Heart left ventricle (tissue), 16 donors: ENCODE measurements around the gene ACBD3. TPM values are rescaled to one million over a fixed set of nuclear protein-coding genes. Genes with fewer than 3 reads are reported as not detected.

Source experiments
- ATAC-seq, 4 donors: fragments of 200-7000 bp; cut with Tn5 transposase; one replicate each; pipeline ENCODE4 v1.9.1; 2020 to 2022; ENCODE audit warnings: moderate library complexity in 4 of 4, mild to moderate bottlenecking in 3 of 4, moderate number of reproducible peaks in 1 of 4
- DNase-seq, 5 donors: peaks; one replicate each; pipeline ENCODE4 v3.0.0-alpha.2; 2020
- H3K27ac ChIP-seq, 12 donors: fragments of 200-600 bp; sonication (generic) in 4 of 12; one replicate each; pipeline versions ENCODE4 v1.5.0 to v1.8.0; 2016 to 2022; ENCODE audit warnings: mild to moderate bottlenecking in 2 of 12
- H3K27me3 ChIP-seq, 9 donors: fragments of 200-600 bp; sonication (generic) in 2 of 9; one replicate each; pipeline versions ENCODE4 v1.5.1 to v1.8.0; 2016 to 2022; ENCODE audit warnings: mild to moderate bottlenecking in 3 of 9
- H3K36me3 ChIP-seq, 9 donors: fragments of 200-600 bp; sonication (generic) in 2 of 9; one replicate each; pipeline versions ENCODE4 v1.5.0 to v1.8.0; 2018 to 2022; ENCODE audit warnings: mild to moderate bottlenecking in 2 of 9
- H3K4me1 ChIP-seq, 12 donors: fragments of 200-600 bp; sonication (generic) in 4 of 12; one replicate each; pipeline versions ENCODE4 v1.5.0 to v1.8.0; 2016 to 2022; ENCODE audit warnings: mild to moderate bottlenecking in 3 of 12
- H3K4me3 ChIP-seq, 12 donors: fragments of 200-600 bp; sonication (generic) in 4 of 12; one replicate each; pipeline versions ENCODE4 v1.5.0 to v1.8.0; 2017 to 2022; ENCODE audit warnings: mild to moderate bottlenecking in 9 of 12, moderate library complexity in 4 of 12
- H3K9me3 ChIP-seq, 12 donors: fragments of 200-600 bp; sonication (generic) in 4 of 12; one replicate each; pipeline versions ENCODE4 v1.5.0 to v1.8.0; 2016 to 2022; ENCODE audit warnings: mild to moderate bottlenecking in 1 of 12
- POLR2A ChIP-seq, 2 donors: fragments of 450-650 bp; IDR thresholded peaks; one replicate each; pipeline ENCODE4 v1.6.1; 2017; ENCODE audit warnings: antibody characterized with exemption in 2 of 2, mild to moderate bottlenecking in 2 of 2, moderate library complexity in 2 of 2
- WGBS, 4 donors: extraction: QIAGEN DNeasy Blood & Tissue Kit in 2 of 4; methylation state at CpG; one replicate each; pipeline versions ENCODE4 v1.1.5 to v1.1.7; 2013 to 2018; 5-methylcytosine and 5-hydroxymethylcytosine counted together
- intact Hi-C, 10 donors: fragments of 100-400 bp; cut with DNase I; formaldehyde crosslinking; loops; one replicate each; pipeline versions ENCODE4 v1.11.1 to v1.14.2; 2022
- polyA plus RNA-seq, 2 donors: library from polyadenylated mRNA; stranded (reverse); fragments of 200-250 nt; gene quantifications; one replicate each; pipeline ENCODE4 v1.2.3, GENCODE V29; 2013
- total RNA-seq, 9 donors: library from RNA; depleted of rRNA in 2 of 9; stranded (reverse); fragments of >200 nt in 2 of 9; fragmentation: NEBNext Ultra II Directional in 3 of 9; extraction: Animal tissue kit (Norgen Biotek cat#: 25700) in 3 of 9; gene quantifications; one replicate each; pipeline versions ENCODE4 v1.1.0 to v1.2.4, GENCODE V29; 2016 to 2023
- TF ChIP-seq, protein P1 (sequence below), 12 donors: fragments of 200-600 bp; sonication (generic) in 4 of 12; IDR thresholded peaks; one replicate each; pipeline versions ENCODE4 v1.5.0 to v1.8.0; 2018 to 2022; ENCODE audit warnings: antibody characterized with exemption in 12 of 12, mild to moderate bottlenecking in 5 of 12
- donor health status: ischemic (EF 13 %, LVEDD 7.1; RV severe dilation, severe dysfunction).
- donor health status: healthy with polysubstance abuse.
- donor health status: DM: no; HTN: yes; CAD: no.
- donor health status: DM: no; HTN: no; CAD: no.
- donor health status: ischemic (EF 25% LVEDD 6.9; RV normal size, moderate dysfunction).
- donor health status: ischemic (EF 25% LVEDD 5.7; RV mildly dilated, moderate dysfunction).
- donor health status: healthy.
- donor health status: DM: yes; HTN: yes; CAD: no.
- donor health status: ischemic (EF 35%, LVEDD 5.7; RV mildly dilated, moderate dysfunction).
- donor health status: nonischemic (EF 11% LVEDD 7.7; RV severe dilation, severe dysfunction).
- donor health status: DM: yes; HTN: yes; CAD: no.
- donor health status: PGD.
- donor health status: ischemic (EF 29% LVEDD 5.4; RV normal size, mild dysfunction).
- donor health status: nonischemic (EF 23%, LVEDD 6.1; RV moderate dilation, normal function).

The ACBD3 gene
- total and polyA plus RNA-seq, 11 donors: 9.3 to 39.1 (median 28.0) TPM

DNA sequence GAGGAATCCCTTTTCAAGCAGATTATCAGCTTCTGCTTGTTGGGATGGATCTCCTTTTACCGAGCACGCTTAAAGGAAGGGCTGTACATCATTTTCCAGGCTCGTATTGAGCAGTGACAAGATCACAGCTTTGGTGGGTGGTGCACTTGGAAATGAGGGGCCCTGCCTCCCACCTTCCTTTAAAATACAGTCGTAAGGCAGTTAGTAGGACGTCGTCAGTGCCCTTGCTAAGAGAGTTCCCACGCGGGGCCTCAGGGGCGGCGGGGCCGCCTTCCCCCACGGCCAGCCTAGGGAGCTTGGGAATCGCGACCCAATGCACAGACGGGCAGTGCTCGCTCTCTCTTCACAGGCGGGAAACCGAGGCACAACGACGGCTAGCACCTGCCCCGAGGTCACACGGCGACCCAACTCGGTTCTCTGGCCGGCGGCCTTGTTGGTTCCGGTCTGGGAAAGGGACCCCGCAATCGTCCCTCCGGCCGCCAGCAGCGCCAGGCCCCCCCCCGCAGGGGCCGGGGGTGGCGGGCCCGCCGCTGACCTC lies 65.4 kb downstream of the ACBD3 start:
- H3K4me3 ChIP-seq: peak overlapping the region; percentile 57 to 83 (median 69)
- intact Hi-C loops: loop anchor here (1.0 to 10.0 kb wide), 11 partner anchors 39 to 284 kb away; partner anchors contain the start of genes SDE2 (in 3 of the 10), H3-3A (in 2 of the 10) and PARP1 (in 1 of the 10)
- H3K27me3 ChIP-seq: no peaks in the 10 kb centered on the region
- no peak for ATAC-seq
- peaks cover 0 to 17% (median 8%) of the 10 kb centered on the region in 12 donors for H3K4me1 ChIP-seq
- peak overlapping the region in 7 of 12 donors; percentile 25 to 87 (median 75) for H3K27ac ChIP-seq
- DNase-seq: no peak
- no peak for TF ChIP-seq POLR2A (IDR thresholded peaks at IDR 0.05)
- TF ChIP-seq, protein P1, sequence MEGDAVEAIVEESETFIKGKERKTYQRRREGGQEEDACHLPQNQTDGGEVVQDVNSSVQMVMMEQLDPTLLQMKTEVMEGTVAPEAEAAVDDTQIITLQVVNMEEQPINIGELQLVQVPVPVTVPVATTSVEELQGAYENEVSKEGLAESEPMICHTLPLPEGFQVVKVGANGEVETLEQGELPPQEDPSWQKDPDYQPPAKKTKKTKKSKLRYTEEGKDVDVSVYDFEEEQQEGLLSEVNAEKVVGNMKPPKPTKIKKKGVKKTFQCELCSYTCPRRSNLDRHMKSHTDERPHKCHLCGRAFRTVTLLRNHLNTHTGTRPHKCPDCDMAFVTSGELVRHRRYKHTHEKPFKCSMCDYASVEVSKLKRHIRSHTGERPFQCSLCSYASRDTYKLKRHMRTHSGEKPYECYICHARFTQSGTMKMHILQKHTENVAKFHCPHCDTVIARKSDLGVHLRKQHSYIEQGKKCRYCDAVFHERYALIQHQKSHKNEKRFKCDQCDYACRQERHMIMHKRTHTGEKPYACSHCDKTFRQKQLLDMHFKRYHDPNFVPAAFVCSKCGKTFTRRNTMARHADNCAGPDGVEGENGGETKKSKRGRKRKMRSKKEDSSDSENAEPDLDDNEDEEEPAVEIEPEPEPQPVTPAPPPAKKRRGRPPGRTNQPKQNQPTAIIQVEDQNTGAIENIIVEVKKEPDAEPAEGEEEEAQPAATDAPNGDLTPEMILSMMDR (IDR thresholded peaks at IDR 0.05): no peak
- no peaks in the 10 kb centered on the region for H3K9me3 ChIP-seq
- H3K36me3 ChIP-seq: no peaks in the 10 kb centered on the region
- WGBS, 4 donors: 14 to 16% (median 15%) methylated on average over 23 to 37 of the region's 37 CpGs

DNA sequence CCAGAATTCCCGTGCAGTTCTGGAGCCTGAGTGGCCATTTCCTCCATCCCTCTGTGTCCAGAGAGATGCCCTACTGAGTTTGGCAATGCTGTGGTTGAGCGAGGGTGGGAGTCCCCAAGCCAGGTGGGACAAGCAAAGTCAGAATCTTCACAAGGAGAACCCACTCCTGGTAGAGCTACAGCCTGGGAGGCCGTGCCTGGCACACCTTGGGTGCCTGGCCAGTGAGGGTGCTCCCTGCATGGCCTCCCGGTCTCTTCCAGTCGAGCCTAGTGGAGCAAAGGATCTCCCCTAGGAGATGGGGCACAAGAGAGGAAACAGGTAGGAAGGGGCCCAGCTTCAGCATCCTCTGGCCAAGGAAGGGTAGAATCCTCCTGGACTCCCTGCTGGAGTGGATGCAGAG lies 66.1 kb downstream of the ACBD3 start:
- intact Hi-C loops: loop anchor here (2.0 to 10.0 kb wide), 9 partner anchors 38 to 284 kb away; partner anchors contain the start of genes SDE2 (in 3 of the 10), H3-3A (in 2 of the 10) and PARP1 (in 1 of the 10)
- ATAC-seq (no peak), DNase-seq (no peak)
- Histone ChIP-seq H3K27ac (no peak overlapping the region), H3K4me3 (no peak overlapping the region), H3K36me3 (no peaks in the 10 kb centered on the region), H3K27me3 (no peaks in the 10 kb centered on the region), H3K9me3 (no peaks in the 10 kb centered on the region), H3K4me1 (peaks cover 0 to 17% (median 7%) of the 10 kb centered on the region in 12 donors)
- TF ChIP-seq POLR2A (IDR thresholded peaks at IDR 0.05): no peak
- TF ChIP-seq, protein P1 (IDR thresholded peaks at IDR 0.05): no peak
- WGBS, 4 donors: 89 to 93% (median 91%) methylated on average over 5 of the region's 5 CpGs

DNA sequence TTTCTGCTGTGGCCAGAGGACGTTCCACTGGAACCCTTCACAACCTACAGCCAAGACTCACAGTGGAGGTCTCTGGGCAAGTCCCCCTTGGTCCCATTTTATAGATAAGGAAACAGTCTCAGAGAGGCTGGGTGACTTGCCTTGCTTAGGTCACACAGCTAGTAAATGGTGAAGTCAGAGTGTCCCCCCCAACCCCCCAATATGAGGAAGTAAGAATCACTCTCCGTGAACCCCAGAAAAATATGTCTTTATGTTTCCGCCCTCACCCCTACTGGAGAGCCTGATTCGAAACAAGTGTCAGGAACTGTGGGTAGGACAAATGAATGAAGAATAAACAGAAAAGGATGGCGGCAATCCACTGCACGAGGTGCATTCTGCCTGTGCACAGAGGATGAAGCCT lies 67.4 kb downstream of the ACBD3 start:
- TF ChIP-seq, protein P1 (IDR thresholded peaks at IDR 0.05): no peak
- TF ChIP-seq POLR2A (IDR thresholded peaks at IDR 0.05): no peak
- WGBS, 4 donors: 90 to 93% (median 92%) methylated on average over 6 of the region's 6 CpGs
- Histone ChIP-seq H3K36me3 (no peaks in the 10 kb centered on the region), H3K4me3 (no peak overlapping the region), H3K9me3 (no peaks in the 10 kb centered on the region), H3K4me1 (peaks cover 0 to 17% (median 5%) of the 10 kb centered on the region in 12 donors), H3K27ac (no peak overlapping the region), H3K27me3 (no peaks in the 10 kb centered on the region)
- DNase-seq (no peak), ATAC-seq (no peak)
- intact Hi-C loops: loop anchor here in 3 of 10 donors (2.0 to 10.0 kb wide), 3 partner anchors 52 to 124 kb away; partner anchors contain the start of gene SDE2 (in 1 of the 3)

DNA sequence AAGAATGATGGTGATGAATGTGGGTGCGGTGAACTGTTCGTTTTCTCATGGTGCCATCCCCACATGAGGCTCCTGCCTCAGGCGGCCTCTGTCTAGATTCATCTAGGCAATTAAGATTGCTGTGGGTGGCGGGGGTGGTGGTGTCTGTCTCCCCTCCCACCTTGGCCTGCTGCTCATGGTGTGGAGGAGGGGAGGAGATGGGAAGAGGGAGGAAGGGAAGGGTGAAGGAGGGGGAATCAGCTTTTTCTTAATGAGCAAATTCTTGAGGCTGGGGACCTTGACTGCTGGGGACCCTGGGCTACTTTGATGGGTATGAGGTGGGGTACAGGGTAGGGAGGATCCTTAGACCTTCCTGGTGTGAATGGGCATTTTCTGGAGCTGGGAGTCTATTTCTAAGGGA lies 68.2 kb downstream of the ACBD3 start:
- 92 to 95% (median 95%) methylated on average over 4 of the region's 4 CpGs for WGBS, 4 donors

More for the DNA sequence above, 68.2 kb downstream of the ACBD3 start:
- TF ChIP-seq POLR2A (IDR thresholded peaks at IDR 0.05): no peak
- TF ChIP-seq, protein P1 (IDR thresholded peaks at IDR 0.05): no peak
- no peak overlapping the region for H3K27ac ChIP-seq
- intact Hi-C loops: loop anchor here in 3 of 10 donors (2.0 to 10.0 kb wide), 3 partner anchors 52 to 124 kb away; partner anchors contain the start of gene SDE2 (in 1 of the 3)
- ATAC-seq: no peak
- no peaks in the 10 kb centered on the region for H3K9me3 ChIP-seq
- H3K27me3 ChIP-seq: no peaks in the 10 kb centered on the region
- H3K4me1 ChIP-seq: peaks cover 0 to 17% (median 5%) of the 10 kb centered on the region in 12 donors
- H3K4me3 ChIP-seq: no peak overlapping the region
- no peaks in the 10 kb centered on the region for H3K36me3 ChIP-seq
- no peak for DNase-seq
